Ishikawa (cell line): ENCODE measurements around the gene SMURF1.

Experiments
- CEBPB ChIP-seq: IDR thresholded peaks from 2 replicates; pipeline ENCODE4 v1.6.1; 2012
- CREB1 ChIP-seq: IDR thresholded peaks from 2 replicates; pipeline ENCODE4 v1.6.1; 2012; ENCODE audit warnings: low read depth
- EGR1 ChIP-seq: IDR thresholded peaks from 2 replicates; pipeline ENCODE4 v1.6.1; 2012
- EP300 ChIP-seq: IDR thresholded peaks from 2 replicates; pipeline ENCODE4 v1.6.1; 2012; ENCODE audit warnings: borderline replicate concordance
- FOXM1 ChIP-seq: IDR thresholded peaks from 2 replicates; pipeline ENCODE4 v1.6.1; 2012; ENCODE audit warnings: low read depth, borderline replicate concordance
- MAX ChIP-seq: IDR thresholded peaks from 2 replicates; pipeline ENCODE4 v1.6.1; 2012
- NFIC ChIP-seq: IDR thresholded peaks from 2 replicates; pipeline ENCODE4 v1.6.1; 2012
- RAD21 ChIP-seq: IDR thresholded peaks from 2 replicates; pipeline ENCODE4 v1.6.1; 2012; ENCODE audit warnings: low read depth
- REST ChIP-seq: IDR thresholded peaks from 2 replicates; pipeline ENCODE4 v1.6.1; 2012; ENCODE audit warnings: low read depth, mild to moderate bottlenecking
- TAF1 ChIP-seq: IDR thresholded peaks from 2 replicates; pipeline ENCODE4 v1.6.1; 2012; ENCODE audit warnings: low read depth, mild to moderate bottlenecking
- TCF12 ChIP-seq: IDR thresholded peaks from 2 replicates; pipeline ENCODE4 v1.6.1; 2012; ENCODE audit warnings: low read depth
- TEAD4 ChIP-seq: IDR thresholded peaks from 2 replicates; pipeline ENCODE4 v1.6.1; 2012
- USF1 ChIP-seq: IDR thresholded peaks from 2 replicates; pipeline ENCODE4 v1.6.1; 2012
- YY1 ChIP-seq: IDR thresholded peaks from 2 replicates; pipeline ENCODE4 v1.6.1; 2012; ENCODE audit warnings: low read depth
- ZBTB7A ChIP-seq: IDR thresholded peaks from 2 replicates; pipeline ENCODE4 v1.6.1; 2012; ENCODE audit warnings: low read depth

Gene SMURF1

GRCh38 chr7:99112979-99113378 is 30.9 kb downstream of the SMURF1 start:
- TF ChIP-seq YY1 = no peak
- no peak for TF ChIP-seq TAF1

GRCh38 chr7:99112097-99112496 is 31.8 kb downstream of the SMURF1 start:
- TF ChIP-seq REST (no peak), CREB1 (no peak), FOXM1 (no peak), CEBPB (no peak), MAX (no peak), TCF12 (no peak), NFIC (no peak), TEAD4 (no peak), TAF1 (no peak), YY1 (no peak), USF1 (no peak), ZBTB7A (no peak), EP300 (no peak), RAD21 (no peak), EGR1 (no peak)

GRCh38 chr7:99111591-99111990 is 32.3 kb downstream of the SMURF1 start:
- no peak for TF ChIP-seq FOXM1
- TF ChIP-seq MAX = no peak
- no peak for TF ChIP-seq REST
- no peak for TF ChIP-seq CEBPB
- TF ChIP-seq YY1 = no peak
- no peak for TF ChIP-seq CREB1
- TF ChIP-seq EP300 = no peak
- TF ChIP-seq TAF1 = no peak
- no peak for TF ChIP-seq TCF12
- TF ChIP-seq NFIC = no peak
- no peak for TF ChIP-seq EGR1
- TF ChIP-seq ZBTB7A = no peak
- TF ChIP-seq USF1 = no peak
- no peak for TF ChIP-seq TEAD4
- TF ChIP-seq RAD21 = no peak

GRCh38 chr7:99109108-99110051 is 34.5 kb downstream of the SMURF1 start:
- TF ChIP-seq YY1 (no peak), ZBTB7A (no peak), FOXM1 (no peak), NFIC (no peak), EGR1 (no peak), USF1 (no peak), TCF12 (no peak), TAF1 (no peak), CEBPB (no peak), MAX (no peak), EP300 (no peak), REST (no peak), CREB1 (no peak), TEAD4 (no peak)
